HG03378 (cell line): Measurements from ENCODE around the gene GFER.
"Not testable (repeated sequence)": the region's sequence is repeated elsewhere in the genome, so short reads cannot be mapped to it uniquely, and the experiment has no call there.

Source experiments
- ATAC-seq: cut with Tn5 transposase; IDR thresholded peaks from one replicate; pipeline ENCODE4 v1.9.1; 2021; ENCODE audit warnings: mild to moderate bottlenecking, moderate library complexity; ENCODE audit not compliant: unreplicated experiment

GFER gene

GRCh38 chr16:2004795-2005517, 21.0 kb downstream of the GFER start:
- no peak for ATAC-seq

DNA sequence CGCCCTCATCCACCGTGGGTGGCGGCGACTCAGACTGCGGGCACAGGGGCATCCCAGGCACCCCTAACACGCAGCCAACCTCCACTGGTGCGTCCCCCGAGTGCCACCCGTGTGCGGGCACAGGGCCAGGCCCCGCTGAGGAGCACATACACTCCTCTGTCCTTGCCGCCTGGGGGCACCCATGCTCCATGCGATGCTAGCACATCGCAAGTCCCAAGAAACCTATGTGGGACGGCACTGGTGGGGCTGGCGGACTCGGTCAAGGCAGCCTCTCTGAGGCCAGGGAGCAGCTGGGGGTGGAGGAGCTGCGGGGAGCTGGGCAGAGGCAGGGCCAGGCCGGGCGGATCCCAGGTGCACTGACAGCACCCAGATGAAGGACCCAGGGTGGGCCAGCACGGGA, 21.7 kb downstream of the GFER start:
- no peak for ATAC-seq

GRCh38 chr16:2006317-2006716, 22.3 kb downstream of the GFER start:
- no peak for ATAC-seq

DNA sequence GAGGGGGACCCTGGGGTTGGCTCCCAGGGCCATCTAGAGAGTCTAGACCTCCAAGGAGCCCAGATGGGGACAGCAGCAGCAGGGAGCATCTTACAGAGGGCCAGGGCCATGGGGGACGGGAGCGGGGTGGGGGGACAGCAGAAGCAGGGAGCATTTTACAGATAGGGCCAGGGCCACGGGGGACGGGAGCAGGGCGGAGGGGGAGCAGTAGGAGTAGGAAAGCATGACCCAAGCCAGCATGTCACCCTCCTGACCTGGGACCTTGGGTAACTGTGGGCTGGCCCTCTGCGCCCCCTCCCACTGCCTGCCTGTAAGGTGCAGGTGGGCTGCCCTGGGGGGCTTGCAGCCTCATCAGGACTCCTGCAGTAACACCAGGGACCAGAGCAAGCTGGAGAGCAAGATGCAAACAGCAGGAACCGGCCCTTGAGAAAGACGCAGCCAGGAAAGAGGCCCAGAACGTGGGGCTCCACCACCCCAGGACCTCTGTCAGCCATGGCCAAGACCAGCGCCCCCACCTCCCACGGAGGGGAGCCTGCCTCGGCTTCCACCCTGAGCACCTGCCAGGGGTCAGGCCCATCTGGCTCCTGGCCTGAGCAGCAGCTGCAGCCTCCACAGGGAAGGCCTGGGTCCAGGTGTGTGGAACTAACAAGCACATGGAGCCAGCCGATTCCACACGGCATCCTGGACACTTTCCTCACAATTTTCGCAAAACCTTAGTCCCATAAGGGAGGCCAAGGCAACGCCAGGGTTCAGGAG, 23.3 kb downstream of the GFER start:
- ATAC-seq, result no peak

DNA sequence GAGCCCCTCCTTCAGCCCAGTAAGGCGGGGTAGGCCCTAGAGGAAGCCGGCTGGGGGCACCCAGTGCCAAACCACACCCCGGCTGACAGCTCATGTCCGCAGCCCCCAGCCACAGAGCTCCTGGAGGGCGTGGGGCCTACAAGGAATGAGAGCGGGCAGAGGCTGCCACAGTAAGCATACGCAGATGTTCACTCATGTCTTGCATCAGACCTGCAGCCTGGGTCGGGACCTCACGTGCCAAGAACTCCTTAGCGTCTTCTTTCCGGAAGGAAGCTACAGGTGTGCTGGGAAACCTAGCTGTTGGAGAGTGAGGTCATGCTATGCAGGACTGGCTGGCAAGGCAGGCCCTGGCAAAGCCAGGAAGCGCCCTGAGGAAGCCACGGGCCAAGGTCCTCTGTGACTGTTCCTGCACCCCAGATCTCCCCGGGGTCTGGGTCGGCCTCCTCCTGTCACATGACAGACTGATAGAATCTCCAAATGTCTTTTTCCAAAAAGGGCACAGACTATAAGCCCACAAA, 24.1 kb downstream of the GFER start:
- no peak for ATAC-seq

DNA sequence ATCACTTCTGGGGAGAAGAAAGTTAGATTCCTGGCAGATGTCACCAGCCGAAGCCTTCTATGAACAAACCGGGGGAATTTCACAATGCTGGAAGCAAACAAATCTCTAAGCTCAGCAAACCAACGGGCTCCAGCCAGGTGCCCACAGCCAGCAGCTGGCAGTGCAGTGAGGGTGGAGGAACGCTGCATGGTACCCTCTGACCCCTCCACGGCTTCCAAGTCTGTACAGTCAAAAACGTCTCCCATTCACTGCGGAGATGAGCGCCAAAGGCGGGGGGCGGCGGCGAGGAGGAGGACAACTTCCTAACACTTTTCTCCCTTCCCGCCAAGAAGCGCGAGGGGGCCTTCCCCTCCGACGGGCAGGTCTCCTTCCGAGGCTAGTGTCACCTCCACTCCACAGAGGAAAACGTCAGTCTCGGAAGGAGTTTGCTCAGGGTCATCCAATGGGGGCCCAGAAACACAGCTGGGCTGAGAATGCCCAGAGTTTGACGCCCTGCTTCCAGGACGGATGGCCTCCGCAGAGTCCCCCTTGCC, 24.7 kb downstream of the GFER start:
- no peak for ATAC-seq

DNA sequence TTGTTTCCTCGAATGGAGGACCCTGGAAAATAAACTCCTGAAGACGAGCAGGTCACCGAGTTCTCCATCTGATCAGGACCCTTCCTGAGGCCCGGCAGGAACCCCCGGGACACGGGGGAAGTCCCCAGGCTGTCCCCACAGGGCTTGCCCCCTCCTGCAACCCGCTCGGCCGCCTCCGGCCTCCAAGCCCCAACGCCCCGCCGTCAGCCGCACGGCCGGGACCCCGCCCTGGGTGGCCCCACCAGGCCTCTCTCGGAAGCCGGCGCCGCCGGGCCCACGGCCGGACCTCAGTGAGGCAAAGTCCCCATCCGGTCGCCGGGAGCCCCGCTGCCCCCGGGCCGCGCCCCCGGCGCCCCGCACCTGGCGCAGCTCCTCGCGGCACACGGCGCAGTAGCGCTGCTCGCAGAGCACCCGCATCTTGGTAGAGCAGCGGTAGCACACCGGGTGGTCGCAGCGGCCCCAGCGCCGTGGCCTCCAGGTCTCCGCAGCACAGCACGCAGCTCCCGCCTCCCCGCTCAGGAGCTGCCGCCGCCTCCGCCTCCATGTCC, 25.2 kb downstream of the GFER start:
- ATAC-seq, result no peak

DNA sequence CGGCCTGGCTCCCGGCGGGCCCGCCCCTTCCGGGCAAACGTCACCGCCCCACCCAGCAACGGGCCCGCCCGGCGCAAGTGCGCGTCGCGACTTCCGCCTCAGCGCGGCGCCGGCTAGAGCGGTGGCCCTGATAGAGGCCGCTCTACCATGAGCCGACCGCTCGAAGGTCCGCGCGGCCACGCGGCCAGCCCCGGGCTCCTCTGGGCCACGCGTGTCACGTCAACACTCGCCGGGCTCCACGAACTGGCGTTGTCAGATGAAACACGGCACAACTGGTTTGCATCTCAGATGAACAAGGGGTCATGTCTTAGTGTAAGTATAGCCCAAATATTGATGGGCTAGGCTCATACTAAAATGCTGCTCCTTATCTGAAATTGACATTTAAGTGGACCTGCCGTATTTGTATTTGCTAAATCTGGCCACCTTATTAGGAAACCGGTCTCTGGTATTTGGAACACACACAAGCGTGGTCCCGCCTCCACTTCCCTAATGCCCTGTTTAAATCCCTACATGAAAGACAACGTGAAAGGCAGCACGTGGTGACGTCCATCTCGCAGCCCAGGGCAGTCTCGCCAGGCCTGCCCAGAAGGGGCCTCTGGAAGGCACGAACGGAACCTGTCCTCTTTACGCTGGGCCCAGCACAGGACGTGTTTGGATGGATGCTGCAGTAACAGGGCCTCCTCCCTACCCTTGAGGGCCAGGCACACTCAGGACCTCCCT, 26.0 kb downstream of the GFER start, which contains the start of gene ZNF598:
ZNF598 (minus strand) TSS at position 31 of the 720 bp plus-strand sequence.
- ATAC-seq, result no peak

DNA sequence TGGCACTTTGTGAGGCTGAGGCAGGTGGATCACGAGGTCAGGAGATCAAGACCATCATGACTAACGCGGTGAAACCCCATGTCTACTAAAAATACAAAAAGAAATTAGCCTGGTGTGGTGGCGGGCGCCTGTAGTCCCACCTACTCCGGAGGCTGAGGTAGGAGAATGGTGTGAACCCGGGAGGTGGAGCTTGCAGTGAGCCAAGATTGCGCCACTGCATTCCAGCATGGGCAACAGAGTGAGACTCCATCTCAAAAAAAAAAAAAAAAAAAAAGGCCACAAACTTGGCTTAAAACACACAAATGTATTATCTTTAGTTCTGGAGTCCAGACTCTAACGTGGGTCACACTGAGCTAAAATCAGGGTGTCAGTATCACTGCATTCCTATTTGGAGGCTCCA, 27.7 kb downstream of the GFER start:
- not testable (repeated sequence) for ATAC-seq

- no peak for ATAC-seq
Observed at GRCh38 chr16:2013527-2013926, 29.5 kb downstream of the GFER start.

DNA sequence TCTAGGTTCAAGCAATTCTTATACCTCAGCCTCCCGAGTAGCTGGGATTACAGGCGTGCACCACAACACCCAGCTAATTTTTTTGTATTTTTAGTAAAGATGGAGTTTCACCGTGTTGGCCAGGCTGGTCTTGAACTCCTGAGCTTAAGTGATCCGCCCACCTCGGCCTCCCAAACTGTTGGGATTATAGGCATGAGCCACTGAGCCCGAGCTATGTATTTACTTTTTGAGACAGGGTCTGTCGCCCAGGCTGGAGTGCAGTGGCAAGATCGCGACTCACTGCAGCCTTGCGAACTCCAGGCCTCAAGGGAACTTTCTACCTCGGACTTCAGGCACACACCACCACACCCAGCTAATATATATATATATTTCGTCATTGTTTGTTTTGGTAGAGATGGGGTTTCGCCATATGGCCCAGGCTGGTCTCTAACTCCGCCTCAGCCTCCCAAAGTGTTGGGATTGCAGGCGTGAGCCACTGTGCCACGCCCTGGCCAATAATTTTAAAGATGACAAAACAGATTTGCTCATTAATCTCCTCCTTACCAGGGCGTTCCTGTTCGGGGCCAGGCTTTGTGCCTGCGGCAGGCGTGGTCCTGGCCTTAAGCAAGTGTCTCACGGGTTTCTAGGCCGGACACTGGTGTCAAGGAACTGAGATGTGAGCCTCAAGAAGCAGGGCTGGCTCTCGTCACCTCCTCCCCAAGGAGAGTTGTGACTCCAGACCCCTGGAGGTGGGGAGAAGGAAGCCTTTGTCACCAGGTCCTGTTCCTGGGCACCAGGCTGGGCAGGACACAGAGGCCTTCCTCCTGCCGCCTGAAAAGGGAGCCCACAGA, 31.3 kb downstream of the GFER start:
- ATAC-seq, result no peak

- ATAC-seq, result no peak
Observed at GRCh38 chr16:2015947-2016208, 31.9 kb downstream of the GFER start.

DNA sequence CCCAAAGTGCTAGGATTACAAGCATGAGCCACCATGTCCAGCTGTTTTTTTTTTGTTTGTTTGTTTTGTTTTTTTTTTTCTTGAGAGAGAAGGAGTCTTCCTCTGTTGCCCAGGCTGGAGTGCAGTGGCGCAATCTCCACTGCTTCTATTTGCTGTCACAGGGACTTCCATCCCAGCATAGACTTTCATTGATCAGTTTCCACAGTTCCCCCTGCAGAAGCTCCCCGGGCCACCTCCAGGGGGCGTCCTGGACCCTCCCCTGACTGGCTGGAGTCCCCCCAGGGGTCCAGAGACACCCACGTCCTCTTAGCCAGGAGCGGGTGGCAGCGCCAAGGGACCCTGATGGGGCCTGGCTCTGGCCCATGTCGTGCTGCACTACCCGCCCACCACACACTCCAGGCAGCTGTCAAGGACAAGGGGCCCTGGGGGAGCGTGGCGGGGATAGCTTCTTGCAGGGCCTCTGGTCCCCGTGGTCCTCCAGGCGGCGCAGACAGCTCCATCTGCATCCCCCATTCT, 32.5 kb downstream of the GFER start:
- ATAC-seq, result no peak

DNA sequence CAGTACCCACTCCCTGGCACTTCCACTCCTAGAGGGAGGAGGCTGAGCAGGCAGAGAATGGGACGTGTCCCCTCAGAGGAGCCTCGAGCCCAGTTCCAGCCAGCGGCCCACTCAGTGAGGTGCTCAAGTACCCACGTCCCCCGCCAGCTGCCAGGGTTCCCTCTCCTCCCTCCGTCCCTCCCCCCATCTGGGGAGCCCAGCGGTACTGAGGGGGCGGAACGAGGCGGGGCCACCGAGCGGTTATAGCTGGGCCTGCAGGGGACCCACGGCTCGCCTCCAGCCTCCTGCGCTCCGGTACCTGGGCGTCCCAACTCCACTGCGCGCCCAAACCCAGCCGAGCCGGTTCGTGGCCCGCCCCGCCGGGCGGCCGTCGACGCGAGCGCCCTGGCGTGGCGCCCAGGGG, 35.5 kb downstream of the GFER start, which contains the start of gene NPW:
NPW (plus strand) TSS at position 268 of the 403 bp plus-strand sequence.
- ATAC-seq, result no peak

DNA sequence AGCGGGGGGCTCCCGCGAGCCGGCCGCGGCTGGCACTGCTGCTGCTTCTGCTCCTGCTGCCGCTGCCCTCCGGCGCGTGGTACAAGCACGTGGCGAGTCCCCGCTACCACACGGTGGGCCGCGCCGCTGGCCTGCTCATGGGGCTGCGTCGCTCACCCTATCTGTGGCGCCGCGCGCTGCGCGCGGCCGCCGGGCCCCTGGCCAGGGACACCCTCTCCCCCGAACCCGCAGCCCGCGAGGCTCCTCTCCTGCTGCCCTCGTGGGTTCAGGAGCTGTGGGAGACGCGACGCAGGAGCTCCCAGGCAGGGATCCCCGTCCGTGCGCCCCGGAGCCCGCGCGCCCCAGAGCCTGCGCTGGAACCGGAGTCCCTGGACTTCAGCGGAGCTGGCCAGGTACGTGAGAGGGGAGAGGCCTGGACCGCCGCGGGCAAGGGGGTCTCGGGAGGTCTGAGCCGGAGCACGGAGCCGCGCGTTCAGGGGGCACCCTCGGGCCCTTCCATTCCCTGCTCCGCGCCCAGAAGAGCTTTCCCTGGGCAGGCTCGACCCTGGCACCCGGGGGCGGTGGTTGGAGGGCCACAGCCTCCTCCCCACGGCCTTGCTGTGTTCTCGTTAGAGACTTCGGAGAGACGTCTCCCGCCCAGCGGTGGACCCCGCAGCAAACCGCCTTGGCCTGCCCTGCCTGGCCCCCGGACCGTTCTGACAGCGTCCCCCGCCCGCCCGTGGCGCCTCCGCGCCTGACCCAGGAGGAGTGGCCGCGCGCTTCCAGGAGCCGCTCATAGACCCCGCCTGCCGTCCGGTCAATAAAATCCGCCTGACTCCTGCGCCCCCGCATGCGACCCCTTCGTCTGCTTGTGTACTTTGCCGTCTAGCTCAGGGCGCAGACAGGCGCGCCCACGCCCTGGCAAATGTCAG, 36.2 kb downstream of the GFER start:
- ATAC-seq, result no peak

- no peak for ATAC-seq
Observed at GRCh38 chr16:2022723-2023091, 38.7 kb downstream of the GFER start.

- ATAC-seq, result peak; percentile 80
Observed at GRCh38 chr16:2023092-2024031, 39.4 kb downstream of the GFER start.

- no peak for ATAC-seq
Observed at GRCh38 chr16:2024032-2024420, 40.0 kb downstream of the GFER start.
